H7 (cell line): ENCODE data around the gene ZC3H7B. TPM values are rescaled to one million over a fixed set of nuclear protein-coding genes. Genes with fewer than 3 reads are reported as not detected.

ENCODE experiments used
- total RNA-seq: library from RNA; depleted of rRNA; stranded (reverse); fragments of >200 nt; shearing (Covaris generic); gene quantifications from 2 replicates; pipeline ENCODE4 v1.2.3, GENCODE V29; 2014; rRNA removed

The ZC3H7B gene
- total RNA-seq, 1 experiment from 2014 or later = 58.2 TPM

Other genes with a start within 250 kb of the ZC3H7B start
- 32.8 and 60.0 TPM in 2 replicates for gene EP300, start 208.9 kb upstream of the ZC3H7B start, total RNA-seq
- 19.8 and 20.9 TPM in 2 replicates for gene L3MBTL2, start 96.2 kb upstream of the ZC3H7B start, total RNA-seq
- gene CHADL, start 60.6 kb upstream of the ZC3H7B start, total RNA-seq = 0.33 TPM in 1 of 2 replicates, not detected in the other
- gene RANGAP1, start 15.3 kb upstream of the ZC3H7B start, total RNA-seq = 115 and 133 TPM in 2 replicates
- 4.8 and 12.7 TPM in 2 replicates for gene TEF, start 80.4 kb downstream of the ZC3H7B start, total RNA-seq
- gene TOB2, start 145.3 kb downstream of the ZC3H7B start, total RNA-seq = 31.7 and 33.1 TPM in 2 replicates
- 111 and 115 TPM in 2 replicates for gene PHF5A, start 167.2 kb downstream of the ZC3H7B start, total RNA-seq
- 101 and 103 TPM in 2 replicates for gene ACO2, start 167.6 kb downstream of the ZC3H7B start, total RNA-seq
- 8.5 and 9.5 TPM in 2 replicates for gene POLR3H, start 242.9 kb downstream of the ZC3H7B start, total RNA-seq